DMS 273 (cell line): ENCODE results near the gene IDH3B.
"Not testable (repeated sequence)": the region's sequence is repeated elsewhere in the genome, so short reads cannot be mapped to it uniquely, and the experiment has no call there.

Experiments
- DNase-seq: peaks from one replicate; lab custom pipeline; 2025; ENCODE audit not compliant: unreplicated experiment; lab: John Stamatoyannopoulos, UW

The IDH3B gene

DNA sequence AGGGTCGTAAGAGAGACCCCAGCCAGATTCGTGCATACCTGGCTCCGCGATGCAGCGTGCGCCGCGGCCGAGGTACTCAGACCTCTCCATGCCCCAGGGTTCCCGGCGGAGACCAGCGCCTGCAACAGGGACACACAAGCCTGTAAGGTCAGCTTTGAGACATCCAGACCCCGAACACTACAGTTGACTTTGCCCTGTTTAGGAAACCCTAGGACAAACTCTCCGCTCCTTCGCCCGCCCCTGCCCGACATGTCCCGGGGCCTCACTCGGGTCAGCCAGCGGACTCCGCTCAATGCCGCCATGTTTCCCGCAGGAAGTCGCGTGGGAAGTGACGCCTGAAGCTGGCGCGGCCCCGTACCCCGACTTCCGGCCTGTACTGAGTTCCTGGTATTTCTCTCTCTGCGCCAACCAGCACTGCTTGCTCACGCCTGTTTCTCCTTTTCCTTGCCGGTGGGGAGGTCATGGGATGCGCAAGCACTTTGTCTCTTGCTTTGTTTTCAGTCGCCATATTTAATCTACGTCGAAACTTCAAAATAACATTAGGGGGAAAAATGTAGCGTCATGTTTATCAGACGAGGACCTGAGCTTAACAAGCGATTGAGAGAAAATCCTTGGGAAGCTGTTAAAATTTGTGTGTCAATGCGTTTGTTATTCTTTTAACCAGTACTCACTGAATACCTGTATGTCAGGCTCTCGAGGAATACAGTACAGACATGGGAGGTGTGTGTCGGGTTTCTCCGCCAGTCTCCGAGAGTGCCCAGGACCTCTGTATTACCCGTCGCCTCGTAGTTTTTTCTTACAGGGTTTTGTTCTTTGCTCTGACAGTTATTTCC, at the start of gene IDH3B:
Gene IDH3B (minus strand): TSS at position 330 of the 833 bp plus-strand sequence. CDS start 28 bp downstream, at position 302.
- DNase-seq = peak; percentile 95

DNA sequence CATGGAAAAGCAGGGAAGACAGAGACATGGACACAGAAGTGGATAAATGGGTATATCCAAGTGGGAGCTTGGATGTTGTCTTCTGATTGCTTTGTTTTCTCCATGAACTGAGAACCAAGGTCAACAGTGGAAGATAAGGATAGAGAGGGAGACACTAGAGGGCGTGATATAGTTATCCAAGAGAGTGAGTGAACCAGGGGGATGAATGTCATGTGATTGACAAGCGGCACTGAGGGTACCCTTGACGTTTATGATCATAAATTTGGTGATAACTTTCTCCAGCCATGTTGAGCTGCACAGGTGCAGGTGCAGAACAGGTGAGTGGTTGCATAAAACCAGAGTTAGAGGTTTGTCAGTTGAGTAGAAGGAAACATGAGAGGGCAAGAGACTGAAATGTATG, 49.3 kb upstream of the IDH3B start:
- DNase-seq = peak; percentile 55

DNA sequence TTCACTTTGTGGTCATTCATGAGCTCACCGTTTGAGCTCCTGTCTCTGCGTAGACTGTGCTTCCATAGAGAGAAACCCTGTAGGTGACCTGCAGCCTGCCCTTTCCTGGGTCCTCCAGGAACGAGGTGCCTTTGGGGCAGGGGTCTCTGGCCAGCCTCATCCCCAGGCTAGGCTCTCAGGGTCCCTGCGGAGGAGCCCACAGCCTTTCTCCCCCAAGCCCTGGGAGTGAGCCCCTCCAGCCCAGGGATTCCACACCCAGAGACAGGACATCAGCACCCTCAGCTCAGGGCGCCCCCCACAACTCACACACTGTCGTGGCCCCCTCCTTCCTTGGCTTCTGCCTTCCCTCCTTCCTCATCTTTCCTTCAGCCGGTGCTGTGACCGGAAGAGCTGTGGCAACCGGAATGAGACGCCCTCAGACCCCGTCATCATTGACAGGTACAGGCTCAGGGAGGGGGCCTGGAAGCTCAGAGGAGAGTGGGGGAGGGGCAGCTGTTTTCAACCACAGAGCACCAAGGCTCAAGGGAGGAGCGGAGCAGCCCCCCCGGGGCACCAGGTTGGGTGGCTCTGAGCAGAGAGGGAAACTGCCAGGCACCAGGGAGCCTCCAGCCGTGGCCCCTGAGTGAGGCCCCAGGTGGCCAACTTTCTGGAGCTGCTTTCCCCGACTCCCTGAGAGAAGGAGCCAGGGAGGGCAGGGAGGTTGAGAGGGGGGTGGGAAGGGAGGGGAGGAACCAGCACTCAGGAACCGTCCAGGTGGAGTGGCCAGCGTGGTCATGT, 45.4 kb upstream of the IDH3B start:
- no peak for DNase-seq

DNA sequence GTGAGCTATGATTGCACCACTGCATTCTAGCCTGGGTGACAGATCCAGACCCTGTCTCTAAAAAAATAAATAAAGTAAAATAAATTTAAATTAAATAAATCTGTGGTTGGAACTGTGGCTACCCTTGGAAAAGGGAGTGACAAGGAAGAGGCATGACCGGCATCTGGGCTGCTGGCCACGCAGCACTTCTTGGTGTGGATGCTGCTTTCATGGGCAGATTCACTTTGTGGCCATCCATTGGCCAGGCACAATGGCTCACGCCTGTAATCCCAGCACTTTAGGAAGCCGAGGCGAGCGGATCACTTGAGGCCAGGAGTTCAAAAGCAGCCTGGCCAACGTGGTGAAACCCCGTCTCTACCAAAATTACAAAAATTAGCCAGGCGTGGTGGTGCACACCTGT, 44.6 kb upstream of the IDH3B start:
- no peak for DNase-seq

DNA sequence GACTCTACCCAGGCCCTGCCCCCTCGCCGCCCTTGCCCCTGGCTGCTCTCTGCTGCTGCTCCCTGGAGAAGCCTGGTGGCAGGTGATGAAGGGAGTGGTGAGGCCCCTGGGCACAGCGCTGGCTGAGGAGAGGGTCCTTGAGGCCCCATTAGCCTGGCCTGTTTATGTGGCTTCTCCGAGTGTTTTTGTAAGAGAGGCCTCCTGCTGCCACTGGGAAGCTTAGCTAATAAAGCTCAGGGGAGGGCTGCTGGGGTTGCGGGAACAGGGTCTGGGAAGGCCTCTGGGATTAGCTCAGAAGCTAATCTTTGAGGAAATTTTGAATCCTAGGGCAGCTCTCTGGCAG, 44.0 kb upstream of the IDH3B start:
- DNase-seq = no peak

DNA sequence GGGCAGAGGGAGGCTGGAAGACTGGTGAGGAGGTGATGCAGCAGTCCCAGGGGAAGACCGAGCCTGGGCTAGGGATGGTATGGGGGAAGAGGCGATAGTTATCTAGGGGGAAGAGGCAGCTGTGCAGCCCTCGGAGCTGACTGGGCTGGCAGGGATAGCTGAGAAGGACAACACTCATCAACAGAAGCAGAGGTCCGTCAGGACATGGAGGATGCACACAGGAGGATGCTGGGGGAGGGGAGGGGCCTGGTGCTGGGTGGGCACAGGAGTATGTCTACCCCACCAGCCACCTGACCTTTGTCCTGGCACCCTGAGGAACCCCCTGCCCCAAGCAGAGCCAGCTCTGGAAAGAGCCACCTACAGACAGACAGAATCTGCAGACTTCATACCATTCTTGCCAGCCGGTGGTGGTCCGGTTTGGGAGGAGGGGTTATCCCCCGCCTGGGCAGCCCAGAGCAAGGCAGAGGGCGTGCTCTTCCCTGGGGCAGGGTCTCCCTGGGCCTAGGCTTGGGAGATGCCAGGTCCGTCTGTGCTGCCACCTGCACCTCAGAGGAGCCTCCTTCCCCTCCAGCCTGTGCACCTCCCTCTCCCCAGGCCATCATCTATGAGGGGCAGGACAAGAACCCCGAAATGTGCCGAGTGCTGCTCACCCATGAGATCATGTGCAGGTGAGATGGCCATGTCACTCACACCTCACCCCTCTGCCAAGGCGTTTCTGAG, 43.5 kb upstream of the IDH3B start:
- DNase-seq = no peak

DNA sequence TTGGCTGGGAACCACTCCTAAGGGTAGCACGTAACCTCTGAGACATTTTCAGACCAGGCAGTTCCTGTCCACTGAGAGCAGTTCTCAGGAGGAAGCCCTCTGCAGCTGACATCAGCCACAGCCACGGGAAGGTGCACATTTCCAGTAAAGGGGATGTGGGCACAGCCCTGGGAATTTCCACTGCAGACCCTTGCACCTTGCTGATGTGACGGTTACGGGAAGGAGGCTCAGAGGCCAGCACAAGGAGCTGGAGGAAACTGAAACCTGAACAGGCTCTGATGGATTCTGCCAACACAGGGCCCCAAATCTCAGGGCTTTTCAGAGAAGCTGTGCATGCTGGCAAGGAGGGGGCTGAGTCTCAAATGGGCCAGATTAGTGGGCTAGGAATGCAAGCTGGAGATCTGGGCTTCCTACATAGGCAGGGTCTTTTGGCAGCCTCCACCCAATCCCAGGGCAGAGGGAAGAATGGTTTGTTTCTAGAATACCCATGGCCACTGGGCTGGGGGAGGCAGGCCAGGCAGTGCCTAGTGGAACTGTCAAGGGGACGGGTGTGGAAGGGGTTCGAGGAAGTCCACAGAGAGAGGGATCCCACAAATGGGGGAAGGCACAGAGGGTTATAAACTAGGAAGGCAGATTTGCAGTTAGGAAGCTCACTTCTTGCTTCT, 42.8 kb upstream of the IDH3B start:
- DNase-seq = no peak

DNA sequence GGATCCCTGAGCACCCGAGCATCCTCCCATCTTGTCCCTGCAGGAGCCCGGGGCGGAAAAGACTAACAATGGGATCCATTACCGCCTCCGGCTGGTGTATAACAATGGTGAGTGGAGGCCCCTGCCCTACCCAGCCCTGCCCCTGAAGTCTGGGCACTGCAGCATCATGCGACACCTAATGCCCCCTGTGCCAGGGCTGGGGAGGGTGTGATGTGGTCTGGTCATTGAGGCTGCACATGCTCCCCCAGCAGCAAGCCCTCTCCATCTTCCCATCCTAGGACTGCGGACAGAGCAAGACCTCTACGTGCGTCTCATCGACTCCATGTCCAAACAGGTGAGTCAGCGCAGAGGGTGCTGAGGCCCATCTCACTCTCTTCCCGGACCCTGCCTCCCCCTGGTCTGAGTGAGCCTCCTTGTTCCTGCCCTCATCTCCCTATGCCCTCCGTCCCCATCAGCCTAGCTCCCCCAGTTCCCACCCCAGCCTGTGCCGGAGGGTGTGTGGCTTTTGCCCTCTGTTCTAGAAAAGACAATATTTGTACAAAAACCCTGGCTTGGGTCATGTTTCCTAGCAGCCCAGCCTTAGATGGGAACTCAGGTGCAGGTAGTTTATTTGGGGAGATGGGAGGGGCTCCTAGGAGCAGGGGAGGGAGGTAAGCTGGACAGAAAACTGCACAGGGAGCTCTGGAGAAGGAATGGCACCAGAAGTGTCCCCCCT, 42.1 kb upstream of the IDH3B start:
- DNase-seq = no peak

DNA sequence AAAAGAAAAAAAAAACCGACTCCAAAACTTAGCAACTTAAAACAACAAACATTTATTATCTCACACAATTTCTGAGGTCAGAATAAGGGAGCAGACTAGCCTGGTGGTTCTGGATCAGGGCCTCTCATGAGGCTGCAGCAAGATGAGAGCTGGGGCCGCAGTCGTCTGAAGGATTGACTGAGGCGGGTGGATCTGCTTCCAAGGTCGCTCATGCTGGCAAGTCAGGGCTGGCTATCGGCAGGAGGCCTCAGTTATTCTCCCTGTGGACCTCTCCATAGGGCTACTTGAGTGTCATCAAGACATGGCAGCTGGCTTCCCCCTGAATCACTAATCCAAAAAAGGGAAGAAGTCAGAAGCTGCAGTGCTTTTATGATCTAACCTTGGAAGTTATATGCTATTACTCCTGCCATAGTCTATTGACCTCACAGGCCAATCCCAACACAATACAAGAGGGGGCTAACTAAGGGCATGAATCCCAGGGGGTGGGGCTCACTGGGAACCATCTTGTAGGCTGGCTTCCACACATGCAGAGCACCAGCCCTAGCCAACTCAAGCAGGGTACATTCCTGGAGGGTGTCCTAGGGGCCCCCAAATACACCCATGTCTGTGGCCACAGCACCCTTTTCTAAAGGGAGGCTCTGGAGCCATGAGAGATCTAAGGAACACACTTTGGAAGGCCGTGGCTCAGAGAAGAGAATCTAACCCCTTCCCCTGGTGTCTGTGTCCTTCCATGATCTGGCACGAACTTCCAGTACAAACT, 39.9 kb upstream of the IDH3B start:
- DNase-seq = no peak

DNA sequence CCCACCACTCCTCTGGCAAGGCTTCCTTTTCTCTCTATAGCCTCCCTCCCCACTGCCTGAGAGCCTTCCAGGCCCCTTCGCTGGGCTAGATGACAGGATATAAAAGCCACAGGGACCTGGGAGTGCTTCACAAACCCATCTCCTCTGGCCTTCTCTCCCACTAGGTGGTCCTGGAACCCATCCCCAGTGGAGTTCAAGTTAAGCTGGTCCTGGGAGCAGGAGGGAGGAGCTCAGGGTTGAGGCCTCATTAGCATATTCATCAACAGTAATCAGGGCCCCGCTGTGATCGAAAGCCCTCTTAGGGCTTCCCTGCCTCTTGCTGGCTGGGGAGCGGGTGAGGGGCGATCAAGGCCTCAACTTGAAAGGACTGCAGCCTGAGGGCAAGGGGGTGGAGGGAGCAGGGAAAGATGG, 37.7 kb upstream of the IDH3B start:
- DNase-seq = no peak

DNA sequence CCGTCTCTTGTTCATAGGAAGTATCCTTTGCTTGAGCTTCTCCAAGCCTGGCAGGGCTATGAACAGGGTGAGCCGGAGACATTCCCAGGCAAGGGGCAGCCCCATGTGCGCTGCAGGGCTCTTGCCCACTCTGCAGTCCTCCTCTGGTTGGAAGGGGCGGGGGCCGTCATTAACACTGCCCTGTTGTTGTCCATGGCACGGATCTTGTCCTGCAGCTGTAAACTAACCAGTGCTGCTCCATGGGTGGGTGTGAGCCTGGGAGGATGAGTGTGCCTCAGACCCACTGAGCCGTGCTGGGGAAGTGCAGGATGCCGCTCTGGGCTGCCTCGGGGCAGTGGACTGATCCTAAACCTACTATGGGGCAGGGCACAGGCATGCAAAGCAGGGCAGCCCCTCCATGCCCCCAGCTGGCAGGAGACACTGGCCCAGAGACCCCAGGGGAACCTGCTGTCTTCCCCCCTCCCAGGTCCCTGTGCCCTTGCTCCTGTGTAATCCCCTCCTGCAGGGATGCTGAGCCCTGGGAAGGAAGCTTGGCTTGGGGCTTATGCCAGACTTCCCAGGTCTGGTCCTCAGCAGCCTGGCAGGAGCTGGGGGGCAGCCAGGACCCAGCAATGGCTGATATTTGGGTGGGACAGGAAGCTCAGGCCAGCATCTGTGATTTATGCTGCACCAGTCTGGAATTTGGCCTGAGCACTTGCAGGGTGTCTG, 37.1 kb upstream of the IDH3B start:
- no peak for DNase-seq

DNA sequence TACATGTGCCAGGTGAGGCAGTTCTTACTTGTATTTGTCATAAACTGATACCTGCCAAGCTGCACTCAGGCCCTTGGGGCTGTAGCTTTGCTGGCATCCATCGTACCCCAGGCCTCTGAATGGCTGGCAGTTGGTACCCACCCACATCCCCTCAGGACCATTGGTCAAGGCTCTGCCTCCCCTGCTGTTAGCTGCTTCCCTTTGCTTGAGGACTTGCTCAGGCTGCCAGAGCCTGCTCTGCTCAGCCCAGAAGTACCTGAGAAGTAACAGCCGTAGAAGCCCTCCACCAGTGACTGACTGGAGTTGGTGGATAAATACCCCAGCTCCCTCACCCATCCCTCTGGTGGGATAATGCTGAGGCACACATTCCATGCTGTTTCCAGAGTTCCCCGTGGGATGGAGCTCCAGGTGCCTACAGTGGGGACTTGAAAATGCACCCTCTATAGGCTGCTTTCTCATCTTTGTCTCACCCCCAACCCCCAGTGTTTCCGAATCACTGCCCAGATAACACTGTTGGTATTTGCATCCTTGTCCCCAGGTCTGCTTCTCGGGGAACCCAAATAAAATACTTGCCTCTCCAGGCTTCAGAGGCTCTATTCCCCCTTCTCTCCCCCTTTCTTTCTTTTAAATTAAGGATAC, 35.9 kb upstream of the IDH3B start:
- no peak for DNase-seq

DNA sequence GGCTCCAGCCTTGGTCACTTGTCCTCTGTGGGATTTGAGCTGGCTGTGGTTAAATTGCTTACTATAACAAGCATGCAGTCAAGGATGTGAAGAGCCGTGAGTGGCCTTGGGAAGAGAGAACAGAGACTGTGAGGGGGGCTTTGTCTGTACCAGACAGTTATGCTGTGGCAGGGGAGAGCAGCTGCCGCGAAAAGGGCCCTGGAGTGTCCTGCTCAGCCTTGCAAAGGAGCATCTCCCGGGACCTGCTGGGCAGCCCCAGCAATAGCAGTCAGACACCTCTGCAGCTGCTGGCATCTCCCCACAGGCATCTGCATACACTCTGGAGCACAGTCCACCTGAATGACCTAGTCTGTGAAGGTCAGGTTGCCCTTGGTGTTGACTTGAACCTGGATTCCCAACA, 34.9 kb upstream of the IDH3B start:
- DNase-seq = no peak

DNA sequence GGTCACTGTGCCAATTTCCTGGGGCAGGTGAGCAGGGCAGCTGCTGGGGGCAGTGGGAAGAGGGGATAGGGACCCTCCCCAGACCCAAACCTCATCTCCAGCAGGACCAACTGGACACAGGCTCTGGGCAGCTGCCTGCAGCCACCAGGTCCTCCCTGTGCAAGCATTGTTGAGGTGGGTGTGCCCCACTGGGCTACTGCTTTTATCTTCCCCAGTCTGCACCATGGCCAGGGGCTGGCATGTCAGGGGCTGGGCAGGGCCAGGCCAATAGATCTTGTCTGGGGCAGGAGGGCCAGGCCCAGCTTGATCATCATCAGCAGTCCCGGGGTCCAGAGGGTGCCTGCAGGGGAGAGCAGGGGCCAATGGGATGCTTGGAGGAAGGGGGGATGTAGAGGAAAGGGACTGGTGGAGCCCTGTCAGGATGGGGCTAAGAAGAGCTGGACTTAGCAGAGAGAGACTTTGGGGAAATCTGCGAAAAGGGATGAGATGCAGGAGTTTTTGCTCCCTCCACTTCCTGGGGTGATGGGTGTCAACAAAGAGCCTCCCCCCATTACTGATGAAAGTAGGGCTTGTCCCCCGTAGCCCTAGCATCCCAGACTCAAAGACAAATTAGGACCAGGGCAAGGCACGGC, 34.3 kb upstream of the IDH3B start:
- DNase-seq = no peak

DNA sequence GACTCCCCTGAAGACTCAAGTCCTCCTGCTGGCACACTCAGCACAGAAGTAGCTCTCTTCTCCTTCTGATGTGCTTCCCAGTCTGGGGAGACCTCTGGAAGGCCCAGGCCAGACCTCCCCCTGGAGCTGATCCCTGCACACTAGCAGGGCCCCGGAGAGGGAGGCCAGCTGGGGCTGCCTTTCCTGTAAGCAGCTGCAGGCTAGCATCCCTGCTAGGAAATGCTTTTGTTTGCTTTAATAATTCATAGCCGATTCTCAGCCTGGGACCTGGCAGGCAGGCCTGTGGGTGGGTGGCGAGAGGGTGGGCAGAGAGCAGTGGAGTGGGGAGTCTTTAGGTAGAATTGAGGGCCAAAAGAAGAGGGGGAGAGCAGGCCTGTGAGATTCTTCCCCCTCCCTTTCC, 33.8 kb upstream of the IDH3B start:
- peak; percentile 17 for DNase-seq

DNA sequence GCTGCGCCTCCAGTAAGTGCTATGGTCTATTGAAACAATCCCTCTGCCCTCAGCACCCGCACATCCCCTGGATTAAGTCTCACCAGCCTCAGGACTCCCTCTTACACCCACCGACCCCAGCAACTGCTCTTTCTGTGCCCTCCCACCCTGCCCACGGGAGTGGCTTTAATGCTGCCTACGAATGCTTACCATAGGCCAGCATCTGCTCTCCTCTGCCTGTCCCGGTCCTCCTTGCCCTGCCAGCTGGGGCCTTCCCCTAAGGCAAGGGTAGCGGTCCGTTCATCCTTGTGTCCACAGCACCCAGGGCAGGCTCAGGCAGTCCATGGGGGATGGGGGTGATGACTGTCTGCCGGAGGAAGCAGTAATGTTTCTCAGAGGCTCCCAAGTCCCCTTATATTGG, 32.6 kb upstream of the IDH3B start:
- no peak for DNase-seq

DNA sequence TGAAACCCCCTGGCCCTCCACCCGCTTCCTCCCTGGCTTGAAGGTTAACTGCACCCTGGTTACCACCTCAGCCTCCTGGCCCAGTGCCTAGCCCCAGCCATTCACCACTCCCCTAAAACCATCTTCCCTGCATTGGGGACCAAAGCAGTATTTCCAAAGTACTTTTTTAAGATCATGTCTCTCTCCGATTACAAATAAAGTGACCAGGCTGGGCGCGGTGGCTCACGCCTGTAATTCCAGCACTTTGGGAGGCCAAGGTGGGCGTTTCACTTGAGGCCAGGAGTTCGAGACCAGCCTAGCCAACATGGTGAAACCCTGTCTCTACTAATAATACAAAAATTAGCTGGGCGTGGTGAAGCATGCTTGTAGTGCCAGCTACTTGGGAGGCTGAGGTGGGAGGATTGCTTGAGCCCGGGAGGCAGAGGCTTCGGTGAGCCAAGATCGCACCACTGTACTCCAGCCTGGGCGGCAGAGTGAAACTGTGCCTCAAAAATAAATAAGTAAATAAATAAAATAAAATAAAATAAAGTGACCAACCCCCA, 32.0 kb upstream of the IDH3B start:
- DNase-seq = not testable (repeated sequence)
